ENCODE data around the gene GPRC6A.
"Not testable (repeated sequence)": the region's sequence is repeated elsewhere in the genome, so short reads cannot be mapped to it uniquely, and the experiment has no call there.

The GPRC6A gene

DNA sequence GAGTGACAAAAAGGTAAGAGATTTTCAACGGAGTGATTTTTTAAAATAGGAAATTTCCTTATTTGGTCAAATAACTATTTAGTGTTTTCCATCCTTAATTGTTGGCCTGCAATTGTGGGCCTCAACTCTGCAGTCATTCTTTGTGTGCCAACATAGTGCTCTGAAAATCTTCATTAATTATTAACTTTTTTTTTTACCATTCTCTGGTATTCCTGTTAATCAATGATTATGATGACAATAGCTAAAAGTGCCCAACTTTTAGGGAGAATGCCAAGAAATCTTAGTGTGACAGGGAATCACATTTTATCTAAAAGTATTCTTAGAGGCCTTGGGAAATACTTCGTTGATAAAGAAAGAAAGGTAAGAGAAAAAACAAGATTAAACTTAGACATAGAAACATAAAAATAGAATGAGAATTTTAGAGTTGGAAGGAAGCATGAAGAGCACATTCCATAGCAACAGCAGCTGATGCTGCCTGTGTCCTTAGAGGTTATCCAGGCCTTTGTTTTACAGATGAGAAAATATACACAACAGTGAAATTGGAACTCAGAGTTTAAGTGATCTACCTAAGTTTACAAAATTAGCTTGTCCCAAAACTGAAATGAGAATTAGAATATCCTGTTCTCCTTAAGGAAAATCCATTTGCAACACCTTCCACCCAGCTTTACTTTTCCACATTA, 1.2 kb downstream of the GPRC6A start:
- TF ChIP-seq POLR2A (IDR thresholded peaks at IDR 0.05; ENCODE audit: low read length) (no peak), GATA1 (IDR thresholded peaks at IDR 0.05; ENCODE audit: low read depth, low read length) (no peak)
- no peak for DNase-seq

DNA sequence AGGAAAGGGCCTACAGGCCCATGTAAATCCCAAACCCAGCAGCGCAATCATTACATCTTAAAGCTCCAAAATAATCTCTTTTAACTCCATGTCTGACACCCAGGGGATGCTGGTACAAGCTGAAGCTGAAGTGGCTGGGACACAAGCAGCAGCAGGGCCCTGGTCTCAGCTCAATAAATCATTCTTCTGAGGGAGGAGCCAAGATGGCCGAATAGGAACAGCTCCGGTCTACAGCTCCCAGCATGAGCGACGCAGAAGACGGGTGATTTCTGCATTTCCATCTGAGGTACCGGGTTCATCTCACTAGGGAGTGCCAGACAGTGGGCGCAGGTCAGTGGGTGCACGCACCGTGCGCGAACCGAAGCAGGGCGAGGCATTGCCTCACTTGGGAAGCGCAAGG, 12.5 kb downstream of the GPRC6A start:
- not testable (repeated sequence) for DNase-seq

DNA sequence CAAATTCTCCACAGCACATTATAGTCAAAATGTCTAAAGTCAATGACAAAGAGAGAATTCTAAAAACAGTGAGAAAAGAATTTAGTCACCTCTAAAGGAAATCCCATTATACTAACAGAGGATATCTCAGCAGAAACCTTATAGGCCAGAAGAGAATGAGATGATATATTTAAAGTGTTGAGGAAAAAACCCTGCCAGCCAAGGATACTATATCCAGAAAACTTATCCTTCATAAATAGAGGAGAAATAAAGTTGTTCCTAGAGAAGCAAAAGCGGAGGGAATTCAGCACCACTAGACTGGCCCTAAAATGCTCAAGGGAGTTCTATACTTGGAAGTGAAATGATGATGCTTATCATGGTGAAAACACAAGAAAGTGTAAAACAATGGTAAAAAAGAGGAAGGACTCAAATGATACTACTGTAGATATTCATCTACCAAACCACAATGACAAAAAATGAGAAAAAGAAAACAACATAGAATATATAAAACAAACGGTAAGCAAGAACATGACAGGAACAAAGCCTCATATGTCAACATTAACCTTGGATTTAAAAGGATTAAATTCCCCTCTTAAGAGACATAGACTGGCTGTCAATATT, 16.7 kb downstream of the GPRC6A start:
- no peak for DNase-seq
- TF ChIP-seq GATA1 (IDR thresholded peaks at IDR 0.05; ENCODE audit: low read depth, low read length) (no peak), POLR2A (IDR thresholded peaks at IDR 0.05; ENCODE audit: low read length) (no peak)

DNA sequence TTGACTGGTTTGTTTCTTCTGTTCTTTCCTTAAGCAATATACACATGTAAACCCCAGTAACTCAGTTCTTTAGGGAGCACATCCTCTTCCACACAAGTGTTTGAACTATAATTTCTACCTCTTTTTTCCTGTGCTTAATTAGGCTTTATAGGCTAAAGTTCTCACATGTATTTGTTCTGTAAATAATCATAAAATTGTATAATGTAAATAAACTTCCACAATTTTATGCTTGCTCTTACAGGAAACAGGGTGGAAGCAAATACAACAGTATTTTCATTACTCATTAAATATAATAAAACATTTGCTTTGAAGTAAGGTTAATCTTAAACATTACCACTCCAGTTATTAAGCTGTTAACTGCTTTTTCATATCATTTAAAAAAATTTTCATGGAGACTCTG, 26.9 kb downstream of the GPRC6A start:
- TF ChIP-seq POLR2A (IDR thresholded peaks at IDR 0.05; ENCODE audit: low read length) = no peak
- TF ChIP-seq GATA1 (IDR thresholded peaks at IDR 0.05; ENCODE audit: low read depth, low read length) = no peak
- DNase-seq = no peak

DNA sequence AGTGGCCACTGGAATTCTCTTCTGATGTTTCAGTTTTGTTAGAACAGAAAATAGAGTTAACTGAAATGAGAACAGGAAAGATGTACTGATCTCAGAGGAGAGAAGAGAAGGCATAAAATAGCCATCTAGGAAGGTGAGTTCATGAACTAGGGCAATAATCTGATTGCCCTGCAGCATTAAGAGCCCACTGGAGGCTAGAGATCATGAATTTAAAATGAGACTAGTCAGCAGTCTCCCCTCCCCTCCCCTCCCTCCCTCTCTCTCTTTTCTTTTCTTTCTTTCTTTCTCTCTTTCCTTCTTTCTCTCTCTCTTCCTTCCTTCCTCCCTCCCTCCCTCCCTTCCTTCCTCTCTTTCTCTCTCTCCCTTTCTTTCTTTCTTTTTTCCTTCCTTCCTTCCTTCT, 28.9 kb downstream of the GPRC6A start:
- no peak for DNase-seq
- TF ChIP-seq GATA1 (IDR thresholded peaks at IDR 0.05; ENCODE audit: low read depth, low read length) = no peak
- TF ChIP-seq POLR2A (IDR thresholded peaks at IDR 0.05; ENCODE audit: low read length) = no peak

DNA sequence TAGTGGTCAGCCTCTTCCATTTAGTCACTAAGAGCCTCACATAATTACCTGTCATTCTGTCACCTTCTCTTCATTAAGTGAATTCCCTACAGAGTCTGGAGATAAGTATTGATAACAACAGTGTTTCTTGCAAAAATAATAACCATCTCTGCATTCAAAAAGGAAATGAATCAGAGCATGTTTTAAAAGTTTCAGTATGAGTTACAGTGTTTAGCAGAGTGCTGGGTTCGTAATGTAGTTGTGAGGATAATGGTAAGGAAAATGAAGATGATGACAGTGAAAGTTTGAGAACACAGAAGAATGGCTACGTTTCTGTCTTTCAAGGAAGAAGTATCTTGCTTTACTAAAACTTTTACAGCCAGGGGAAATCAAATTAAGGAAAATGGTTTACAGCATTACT, 31.3 kb downstream of the GPRC6A start:
- TF ChIP-seq GATA1 (IDR thresholded peaks at IDR 0.05; ENCODE audit: low read depth, low read length) (no peak), POLR2A (IDR thresholded peaks at IDR 0.05; ENCODE audit: low read length) (no peak)

DNA sequence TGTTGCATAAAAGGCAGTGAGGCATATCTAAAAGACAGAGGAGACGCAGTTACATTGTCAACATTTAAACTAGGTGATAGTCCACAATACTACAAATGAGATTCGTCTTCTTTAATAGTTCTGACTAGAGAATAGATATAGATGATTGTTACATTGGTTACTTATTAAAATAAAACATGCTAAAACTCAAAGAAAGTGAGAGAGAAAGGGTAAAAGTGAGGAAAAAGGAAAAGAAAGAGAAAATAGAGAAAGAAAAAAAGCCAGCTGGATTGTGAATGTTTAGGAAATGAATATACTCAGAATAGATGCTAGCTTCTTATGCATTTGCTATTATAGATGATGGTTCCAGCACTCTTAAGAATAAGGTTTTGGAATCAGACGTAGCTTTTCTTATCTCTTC, 35.7 kb downstream of the GPRC6A start:
- no peak for DNase-seq
- TF ChIP-seq GATA1 (IDR thresholded peaks at IDR 0.05; ENCODE audit: low read depth, low read length) (no peak), POLR2A (IDR thresholded peaks at IDR 0.05; ENCODE audit: low read length) (no peak)

More for the DNA sequence above, 31.3 kb downstream of the GPRC6A start:
- DNase-seq = no peak

DNA sequence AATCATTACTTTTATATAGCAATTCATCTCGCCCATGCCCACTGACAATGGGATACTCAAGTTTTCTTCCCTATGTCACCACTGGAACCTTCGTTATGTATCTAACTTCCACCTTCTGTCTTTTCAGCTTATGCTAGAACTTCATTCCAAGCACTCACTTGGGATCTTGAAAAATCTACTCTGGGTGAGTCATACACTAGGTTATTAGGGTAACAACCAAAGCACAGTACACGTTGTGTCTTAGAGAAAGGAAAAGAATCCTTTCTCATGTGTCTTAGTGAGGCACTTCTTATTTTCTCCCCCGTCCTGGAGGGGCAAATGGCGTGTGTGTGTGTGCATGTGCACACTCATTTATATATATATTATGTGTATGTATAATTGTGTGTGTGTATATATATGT, 45.0 kb downstream of the GPRC6A start:
- DNase-seq = no peak
- TF ChIP-seq POLR2A (IDR thresholded peaks at IDR 0.05; ENCODE audit: low read length) (no peak), GATA1 (IDR thresholded peaks at IDR 0.05; ENCODE audit: low read depth, low read length) (no peak)

DNA sequence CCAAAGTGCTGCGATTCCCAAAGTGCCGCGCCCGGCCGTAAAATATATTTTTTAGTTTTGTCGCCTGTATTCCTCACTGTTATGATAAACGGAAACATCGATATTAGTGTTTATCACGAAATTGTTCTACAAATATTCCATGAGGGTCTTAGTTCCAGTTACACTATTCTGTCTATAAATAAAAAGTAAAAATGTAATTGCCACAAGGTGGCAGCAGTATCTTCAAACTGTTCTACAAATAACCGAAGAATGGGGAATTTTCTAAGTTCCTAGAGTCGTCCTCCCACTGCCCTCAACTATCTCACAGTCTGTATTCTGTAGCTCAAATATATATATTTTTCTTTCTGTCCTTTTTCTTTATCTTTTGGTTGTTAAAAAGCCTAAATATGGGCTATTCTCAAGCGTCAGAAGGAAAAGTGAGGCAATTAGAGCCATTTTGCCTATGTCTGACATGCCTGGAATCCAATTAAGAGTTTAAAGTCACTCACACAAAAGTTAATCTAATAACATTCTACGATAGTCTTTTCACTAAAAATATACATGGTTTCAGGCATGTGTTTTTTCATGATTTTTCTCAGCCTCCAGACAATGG, 49.2 kb downstream of the GPRC6A start:
- peak; percentile 23 to 50 for DNase-seq
- TF ChIP-seq POLR2A (IDR thresholded peaks at IDR 0.05; ENCODE audit: low read length) (no peak), GATA1 (IDR thresholded peaks at IDR 0.05; ENCODE audit: low read depth, low read length) (no peak)

DNA sequence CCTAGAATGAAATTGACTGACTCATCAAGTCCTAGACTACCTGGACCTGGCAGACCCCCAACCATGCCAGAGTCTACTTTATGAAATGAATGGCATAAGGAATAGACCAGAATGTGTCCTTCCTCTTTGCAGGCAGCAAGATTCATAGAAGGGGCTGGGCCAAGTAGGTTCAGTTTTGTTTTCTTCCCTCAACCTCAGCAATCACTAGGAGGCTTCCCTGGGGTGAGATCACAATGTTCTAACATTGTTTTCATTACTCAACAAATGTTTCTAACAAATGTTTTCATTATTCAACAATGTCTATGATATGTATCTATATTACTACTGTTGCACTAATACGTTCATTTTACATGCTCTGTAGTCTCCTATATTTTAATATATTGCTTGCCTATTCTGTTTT, 55.0 kb downstream of the GPRC6A start:
- TF ChIP-seq POLR2A (IDR thresholded peaks at IDR 0.05; ENCODE audit: low read length) = no peak
- TF ChIP-seq GATA1 (IDR thresholded peaks at IDR 0.05; ENCODE audit: low read depth, low read length) = no peak
- DNase-seq = no peak

DNA sequence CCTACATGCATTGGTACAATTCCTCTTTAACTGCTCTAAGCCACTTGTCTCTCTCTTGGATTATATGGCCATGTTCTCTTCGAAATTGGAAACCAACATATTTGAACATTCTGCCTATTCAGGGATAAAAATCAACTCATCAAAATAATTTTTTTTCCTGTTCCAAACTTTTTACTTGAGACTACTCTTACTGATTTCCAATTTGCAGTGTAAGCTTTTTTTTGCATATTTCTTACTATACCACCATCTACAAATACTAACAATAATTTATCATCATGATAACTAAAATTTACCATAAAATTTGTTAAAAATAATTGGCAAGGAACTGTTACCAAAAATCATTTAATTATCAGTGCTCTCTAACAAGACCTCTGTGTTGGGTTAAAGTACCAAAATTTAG, 56.4 kb downstream of the GPRC6A start:
- no peak for DNase-seq
- no peak for TF ChIP-seq GATA1 (IDR thresholded peaks at IDR 0.05; ENCODE audit: low read depth, low read length)
- TF ChIP-seq POLR2A (IDR thresholded peaks at IDR 0.05; ENCODE audit: low read length) = no peak

DNA sequence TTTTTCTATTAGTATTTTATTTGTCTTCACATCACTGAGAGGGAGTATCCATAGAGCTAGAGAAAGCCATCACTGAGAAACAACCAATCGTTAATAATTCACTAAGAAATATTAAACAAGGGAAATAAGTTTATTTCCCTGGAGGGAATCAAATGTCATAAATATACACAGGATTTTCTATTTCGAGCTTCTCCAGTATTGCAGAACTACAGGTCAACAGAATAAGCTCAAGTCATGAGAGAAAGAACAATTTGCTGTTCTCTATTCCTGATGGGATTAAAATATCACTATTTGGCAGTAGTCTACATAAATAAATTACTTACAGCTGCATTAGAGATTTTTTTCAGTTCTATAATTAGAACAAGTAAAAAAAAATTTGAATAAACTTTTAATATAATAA, 61.2 kb downstream of the GPRC6A start:
- DNase-seq = no peak
- TF ChIP-seq POLR2A (IDR thresholded peaks at IDR 0.05; ENCODE audit: low read length) (no peak), GATA1 (IDR thresholded peaks at IDR 0.05; ENCODE audit: low read depth, low read length) (no peak)

DNA sequence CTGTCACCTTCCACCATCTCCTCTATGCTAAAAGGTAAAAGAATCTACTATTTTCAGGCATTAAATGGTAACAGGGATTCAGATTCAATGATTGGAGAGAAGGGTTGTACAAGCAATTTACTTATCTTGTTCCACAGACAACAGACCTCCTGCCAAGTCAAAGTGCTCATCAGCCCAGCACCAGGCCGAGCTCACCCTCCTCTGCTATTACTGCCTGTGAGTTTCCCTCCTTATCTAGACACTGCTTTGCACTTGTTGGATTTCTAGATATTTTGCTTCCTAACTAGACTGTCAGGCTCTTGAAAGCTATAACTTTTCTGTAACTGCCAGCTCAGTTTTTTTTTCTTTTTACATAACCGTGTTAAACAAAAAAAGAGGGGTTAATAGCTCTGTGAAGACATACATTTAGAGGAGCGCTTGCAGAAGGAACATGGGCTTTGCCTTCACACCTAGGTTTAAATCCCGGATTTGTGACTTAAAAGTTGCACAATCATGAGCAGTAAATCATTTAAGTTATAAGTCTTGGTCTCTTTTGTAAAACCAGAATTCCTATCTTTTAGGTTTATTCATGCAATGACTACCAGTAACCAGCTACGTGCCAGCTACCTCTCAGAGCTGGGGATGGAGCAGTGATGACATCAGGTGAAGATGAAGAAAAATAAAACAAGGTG, 62.2 kb downstream of the GPRC6A start:
- no peak for TF ChIP-seq GATA1 (IDR thresholded peaks at IDR 0.05; ENCODE audit: low read depth, low read length)
- no peak for TF ChIP-seq POLR2A (IDR thresholded peaks at IDR 0.05; ENCODE audit: low read length)
- peak; percentile 54 to 86 for DNase-seq

DNA sequence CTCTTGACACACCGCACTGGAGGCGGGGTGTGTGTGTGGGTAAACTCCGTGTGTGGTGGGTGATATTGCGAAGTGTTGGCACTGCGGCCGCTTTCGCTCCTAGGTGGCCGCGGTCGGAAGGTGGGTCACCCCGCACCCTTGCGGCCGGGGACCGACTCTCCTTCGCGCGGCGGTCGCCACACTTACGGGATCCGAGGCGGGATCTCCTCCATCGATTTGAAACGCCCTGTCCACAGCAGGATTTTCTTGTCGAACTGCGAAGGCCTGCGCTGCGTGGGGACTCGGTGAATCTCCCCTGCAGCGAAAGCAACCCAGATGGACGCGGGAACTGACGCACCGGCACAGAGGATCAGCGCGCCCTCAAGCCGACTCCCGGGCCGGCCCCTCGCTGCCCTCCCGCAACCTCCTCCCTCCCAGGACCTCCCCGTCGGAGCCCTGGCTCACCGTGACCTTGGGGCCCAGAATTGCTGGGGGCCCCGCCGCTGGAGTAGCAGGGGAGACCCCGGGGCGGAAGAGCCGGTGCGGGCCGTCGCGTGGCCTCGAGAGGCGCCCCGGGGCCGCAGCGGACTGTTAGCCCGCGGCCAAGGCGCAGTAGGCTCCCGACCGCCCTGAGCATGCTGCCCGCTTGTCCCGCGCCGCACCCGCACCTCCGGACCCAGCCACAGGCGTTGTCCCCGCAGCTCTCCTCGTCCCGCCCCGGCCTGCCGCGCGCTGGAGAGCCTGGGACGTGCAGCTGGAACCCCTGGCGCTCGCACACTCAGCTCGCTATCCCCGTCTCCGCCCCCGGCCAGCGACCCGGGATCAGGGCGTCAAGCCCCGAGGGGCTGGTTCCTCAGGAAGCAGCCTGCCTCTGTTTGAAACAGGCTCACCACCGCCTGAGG, 63.7 kb downstream of the GPRC6A start, which contains the start of gene FAM162B:
FAM162B (minus strand) TSS at position 759 of the 881 bp plus-strand sequence; CDS start at position 616, 143 bp downstream.
- no peak for TF ChIP-seq GATA1 (IDR thresholded peaks at IDR 0.05; ENCODE audit: low read depth, low read length)
- no peak for TF ChIP-seq POLR2A (IDR thresholded peaks at IDR 0.05; ENCODE audit: low read length)
- DNase-seq = peak; percentile 24 to 34
